PC-9 (cell line): ENCODE measurements around the gene GJA9.

Experiments
- EZH2 ChIP-seq: fragments of 200-600 bp; sonication (generic); IDR thresholded peaks from 2 replicates; pipeline ENCODE4 v1.8.0; 2017; ENCODE audit warnings: antibody characterized with exemption, low read depth
- TF ChIP-seq, protein P1 (sequence below): fragments of 200-600 bp; sonication (generic); conservative IDR thresholded peaks from 2 replicates; pipeline ENCODE4 v1.6.1; 2017; ENCODE audit warnings: mixed run types, antibody characterized with exemption, mild to moderate bottlenecking, moderate library complexity

DNA sequence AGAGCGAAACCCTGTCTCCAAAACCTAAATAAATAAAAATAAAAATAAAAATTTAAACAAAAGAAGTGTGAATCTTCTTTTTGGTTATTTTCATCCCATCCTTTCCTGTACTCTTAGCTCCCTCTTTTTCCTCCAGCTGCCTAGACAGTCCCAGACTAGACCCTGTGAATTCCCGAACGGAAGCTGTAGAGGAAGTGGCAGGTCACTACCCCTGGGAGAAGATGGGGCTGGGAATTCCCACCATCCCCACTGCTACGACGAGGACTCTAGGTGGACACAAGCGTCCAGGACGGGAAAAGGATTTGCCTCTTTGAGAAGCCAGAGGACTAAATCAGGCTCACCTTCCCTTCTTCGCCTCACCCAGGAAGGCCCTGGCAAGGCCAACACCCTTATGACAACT, 47.7 kb upstream of the GJA9 start:
- TF ChIP-seq, protein P1, sequence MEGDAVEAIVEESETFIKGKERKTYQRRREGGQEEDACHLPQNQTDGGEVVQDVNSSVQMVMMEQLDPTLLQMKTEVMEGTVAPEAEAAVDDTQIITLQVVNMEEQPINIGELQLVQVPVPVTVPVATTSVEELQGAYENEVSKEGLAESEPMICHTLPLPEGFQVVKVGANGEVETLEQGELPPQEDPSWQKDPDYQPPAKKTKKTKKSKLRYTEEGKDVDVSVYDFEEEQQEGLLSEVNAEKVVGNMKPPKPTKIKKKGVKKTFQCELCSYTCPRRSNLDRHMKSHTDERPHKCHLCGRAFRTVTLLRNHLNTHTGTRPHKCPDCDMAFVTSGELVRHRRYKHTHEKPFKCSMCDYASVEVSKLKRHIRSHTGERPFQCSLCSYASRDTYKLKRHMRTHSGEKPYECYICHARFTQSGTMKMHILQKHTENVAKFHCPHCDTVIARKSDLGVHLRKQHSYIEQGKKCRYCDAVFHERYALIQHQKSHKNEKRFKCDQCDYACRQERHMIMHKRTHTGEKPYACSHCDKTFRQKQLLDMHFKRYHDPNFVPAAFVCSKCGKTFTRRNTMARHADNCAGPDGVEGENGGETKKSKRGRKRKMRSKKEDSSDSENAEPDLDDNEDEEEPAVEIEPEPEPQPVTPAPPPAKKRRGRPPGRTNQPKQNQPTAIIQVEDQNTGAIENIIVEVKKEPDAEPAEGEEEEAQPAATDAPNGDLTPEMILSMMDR, result no peak
- TF ChIP-seq EZH2, result no peak
